SK-N-SH treated with all-trans-retinoic acid at 6 μM for 48 hours (cell line): ENCODE results near the gene GHRHR.

Experiments used
- ATAC-seq: fragments of 200-7000 bp; cut with Tn5 transposase; 3 replicates; pipeline ENCODE4 v1.9.1; 2020; ENCODE audit warnings: mild to moderate bottlenecking, moderate library complexity
- ARNTL ChIP-seq: fragments of 450-650 bp; formaldehyde crosslinking; IDR thresholded peaks from 2 replicates; pipeline ENCODE4 v1.5.0; 2020; ENCODE audit warnings: low read depth, mild to moderate bottlenecking, moderate library complexity, borderline replicate concordance
- BACH2 ChIP-seq: fragments of 250-450 bp; sonication (Bioruptor Pico); IDR thresholded peaks from 2 replicates; pipeline ENCODE4 v1.9.0; 2021; ENCODE audit warnings: mild to moderate bottlenecking, borderline replicate concordance
- CSDC2 ChIP-seq: fragments of 250-450 bp; sonication (Bioruptor Pico); IDR thresholded peaks from 2 replicates; pipeline ENCODE4 v1.5.0; 2020; ENCODE audit warnings: mild to moderate bottlenecking, moderate library complexity
- ESRRG ChIP-seq: fragments of 250-450 bp; sonication (Bioruptor Pico); IDR thresholded peaks from 2 replicates; pipeline ENCODE4 v1.6.1; 2021; ENCODE audit warnings: mild to moderate bottlenecking
- ISL1 ChIP-seq: fragments of 250-450 bp; sonication (Bioruptor Pico); IDR thresholded peaks from 2 replicates; pipeline ENCODE4 v2.1.2; 2022; ENCODE audit warnings: mild to moderate bottlenecking, moderate library complexity
- PPARA ChIP-seq: fragments of 250-450 bp; sonication (Bioruptor Pico); IDR thresholded peaks from 2 replicates; pipeline ENCODE4 v1.5.0; 2020; ENCODE audit warnings: mild to moderate bottlenecking, borderline replicate concordance
- RARB ChIP-seq: fragments of 250-450 bp; sonication (Bioruptor Pico); IDR thresholded peaks from 2 replicates; pipeline ENCODE4 v1.8.0; 2021; ENCODE audit warnings: mild to moderate bottlenecking, moderate library complexity
- SNAI2 ChIP-seq: fragments of 250-450 bp; sonication (Bioruptor Pico); IDR thresholded peaks from 2 replicates; pipeline ENCODE4 v1.5.0; 2020; ENCODE audit warnings: mild to moderate bottlenecking, moderate library complexity
- TCF4 ChIP-seq: fragments of 250-450 bp; sonication (Bioruptor Pico); IDR thresholded peaks from 2 replicates; pipeline ENCODE4 v1.8.0; 2021; ENCODE audit warnings: mild to moderate bottlenecking, moderate library complexity, borderline replicate concordance
- TOX ChIP-seq: fragments of 250-450 bp; sonication (Bioruptor Pico); IDR thresholded peaks from 2 replicates; pipeline ENCODE4 v1.8.0; 2021; ENCODE audit warnings: mild to moderate bottlenecking, moderate library complexity, borderline replicate concordance
- ZFP3 ChIP-seq: fragments of 250-450 bp; sonication (Bioruptor Pico); IDR thresholded peaks from 2 replicates; pipeline ENCODE4 v1.5.0; 2020; ENCODE audit warnings: mild to moderate bottlenecking, moderate library complexity
- ZNF565 ChIP-seq: fragments of 450-650 bp; formaldehyde crosslinking; conservative IDR thresholded peaks from 2 replicates; pipeline ENCODE4 v1.5.0; 2020; ENCODE audit warnings: low read depth, mild to moderate bottlenecking, moderate library complexity
- TF ChIP-seq, protein P1 (sequence below): fragments of 250-450 bp; sonication (Bioruptor Pico); IDR thresholded peaks from 2 replicates; pipeline ENCODE4 v1.5.0; 2020; ENCODE audit warnings: mild to moderate bottlenecking, moderate library complexity
- TF ChIP-seq, protein P2 (sequence below): fragments of 250-450 bp; sonication (Bioruptor Pico); IDR thresholded peaks from 2 replicates; pipeline ENCODE4 v1.8.0; 2021; ENCODE audit warnings: low read depth, mild to moderate bottlenecking, moderate library complexity, borderline replicate concordance
- TF ChIP-seq, protein P3 (sequence below): fragments of 250-450 bp; sonication (Bioruptor Pico); IDR thresholded peaks from 2 replicates; pipeline ENCODE4 v1.8.0; 2020; ENCODE audit warnings: mild to moderate bottlenecking, moderate library complexity, borderline replicate concordance
- TF ChIP-seq, protein P4 (sequence below): fragments of 250-450 bp; sonication (Bioruptor Pico); IDR thresholded peaks from 2 replicates; pipeline ENCODE4 v1.5.1; 2020; ENCODE audit warnings: low read depth, mild to moderate bottlenecking, moderate library complexity
- TF ChIP-seq, protein P5 (sequence below): fragments of 250-450 bp; sonication (Bioruptor Pico); IDR thresholded peaks from 2 replicates; pipeline ENCODE4 v1.5.1; 2021; ENCODE audit warnings: mild to moderate bottlenecking, moderate library complexity

GHRHR gene

DNA sequence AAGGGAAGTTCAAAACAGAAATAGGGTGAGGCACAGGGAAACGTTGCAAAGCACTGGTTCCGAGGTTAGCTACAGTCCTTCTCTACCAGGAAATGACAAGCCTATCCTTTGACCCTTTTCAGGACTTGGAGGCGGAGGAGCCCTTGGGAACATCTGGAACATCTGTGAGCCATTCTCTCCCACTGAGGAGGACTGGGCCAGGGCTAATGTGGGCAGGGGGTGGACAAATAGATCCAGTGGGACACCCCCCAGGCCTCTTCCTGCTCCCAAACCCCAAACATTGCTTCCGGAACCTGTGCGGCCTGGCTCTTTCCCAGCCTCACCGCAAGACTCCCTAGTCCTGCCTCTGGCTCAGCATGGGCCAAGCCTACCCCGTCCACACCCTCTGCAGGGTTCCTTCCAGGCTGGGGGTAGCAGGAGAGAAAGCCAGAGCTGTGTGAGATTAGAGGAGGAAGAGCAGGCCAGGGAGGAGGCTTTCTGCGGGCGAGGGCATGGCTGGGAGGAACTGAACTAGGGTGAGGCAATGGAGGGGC is 36.5 kb downstream of the GHRHR start:
- ATAC-seq: no peak
- no peak for TF ChIP-seq ZFP3 (CRISPR knock-in tag)
- no peak for TF ChIP-seq BACH2
- TF ChIP-seq TOX (CRISPR knock-in tag): no peak
- TF ChIP-seq CSDC2: no peak
- TF ChIP-seq, protein P1, sequence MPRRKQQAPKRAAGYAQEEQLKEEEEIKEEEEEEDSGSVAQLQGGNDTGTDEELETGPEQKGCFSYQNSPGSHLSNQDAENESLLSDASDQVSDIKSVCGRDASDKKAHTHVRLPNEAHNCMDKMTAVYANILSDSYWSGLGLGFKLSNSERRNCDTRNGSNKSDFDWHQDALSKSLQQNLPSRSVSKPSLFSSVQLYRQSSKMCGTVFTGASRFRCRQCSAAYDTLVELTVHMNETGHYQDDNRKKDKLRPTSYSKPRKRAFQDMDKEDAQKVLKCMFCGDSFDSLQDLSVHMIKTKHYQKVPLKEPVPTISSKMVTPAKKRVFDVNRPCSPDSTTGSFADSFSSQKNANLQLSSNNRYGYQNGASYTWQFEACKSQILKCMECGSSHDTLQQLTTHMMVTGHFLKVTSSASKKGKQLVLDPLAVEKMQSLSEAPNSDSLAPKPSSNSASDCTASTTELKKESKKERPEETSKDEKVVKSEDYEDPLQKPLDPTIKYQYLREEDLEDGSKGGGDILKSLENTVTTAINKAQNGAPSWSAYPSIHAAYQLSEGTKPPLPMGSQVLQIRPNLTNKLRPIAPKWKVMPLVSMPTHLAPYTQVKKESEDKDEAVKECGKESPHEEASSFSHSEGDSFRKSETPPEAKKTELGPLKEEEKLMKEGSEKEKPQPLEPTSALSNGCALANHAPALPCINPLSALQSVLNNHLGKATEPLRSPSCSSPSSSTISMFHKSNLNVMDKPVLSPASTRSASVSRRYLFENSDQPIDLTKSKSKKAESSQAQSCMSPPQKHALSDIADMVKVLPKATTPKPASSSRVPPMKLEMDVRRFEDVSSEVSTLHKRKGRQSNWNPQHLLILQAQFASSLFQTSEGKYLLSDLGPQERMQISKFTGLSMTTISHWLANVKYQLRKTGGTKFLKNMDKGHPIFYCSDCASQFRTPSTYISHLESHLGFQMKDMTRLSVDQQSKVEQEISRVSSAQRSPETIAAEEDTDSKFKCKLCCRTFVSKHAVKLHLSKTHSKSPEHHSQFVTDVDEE (CRISPR knock-in tag): no peak
- TF ChIP-seq ESRRG (CRISPR knock-in tag): no peak
- TF ChIP-seq SNAI2 (CRISPR knock-in tag): no peak
- no peak for TF ChIP-seq ZNF565 (CRISPR knock-in tag)
- TF ChIP-seq, protein P2, sequence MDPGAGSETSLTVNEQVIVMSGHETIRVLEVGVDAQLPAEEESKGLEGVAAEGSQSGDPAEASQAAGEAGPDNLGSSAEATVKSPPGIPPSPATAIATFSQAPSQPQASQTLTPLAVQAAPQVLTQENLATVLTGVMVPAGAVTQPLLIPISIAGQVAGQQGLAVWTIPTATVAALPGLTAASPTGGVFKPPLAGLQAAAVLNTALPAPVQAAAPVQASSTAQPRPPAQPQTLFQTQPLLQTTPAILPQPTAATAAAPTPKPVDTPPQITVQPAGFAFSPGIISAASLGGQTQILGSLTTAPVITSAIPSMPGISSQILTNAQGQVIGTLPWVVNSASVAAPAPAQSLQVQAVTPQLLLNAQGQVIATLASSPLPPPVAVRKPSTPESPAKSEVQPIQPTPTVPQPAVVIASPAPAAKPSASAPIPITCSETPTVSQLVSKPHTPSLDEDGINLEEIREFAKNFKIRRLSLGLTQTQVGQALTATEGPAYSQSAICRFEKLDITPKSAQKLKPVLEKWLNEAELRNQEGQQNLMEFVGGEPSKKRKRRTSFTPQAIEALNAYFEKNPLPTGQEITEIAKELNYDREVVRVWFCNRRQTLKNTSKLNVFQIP (CRISPR knock-in tag): no peak
- TF ChIP-seq, all 23 proteins: peak for 0

DNA sequence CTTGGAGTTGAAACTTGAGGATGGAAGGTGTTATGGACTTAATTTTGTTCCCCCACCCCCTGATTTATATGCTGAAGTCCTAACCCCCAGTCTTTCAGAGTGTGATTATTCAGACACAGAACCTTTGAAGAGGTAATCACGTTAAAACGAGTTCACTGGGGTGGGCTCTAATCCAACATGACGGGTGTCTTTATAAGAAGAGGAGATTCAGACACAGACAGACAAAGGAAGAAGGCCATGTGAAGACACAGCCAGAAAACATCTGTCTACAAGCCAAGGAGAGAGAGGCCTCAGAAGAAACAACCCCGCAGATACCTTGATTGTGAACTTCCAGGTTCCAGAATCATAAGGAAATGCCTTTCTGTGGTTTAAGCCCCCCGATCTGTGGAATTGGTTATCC is 37.0 kb downstream of the GHRHR start:
- TF ChIP-seq, protein P3, sequence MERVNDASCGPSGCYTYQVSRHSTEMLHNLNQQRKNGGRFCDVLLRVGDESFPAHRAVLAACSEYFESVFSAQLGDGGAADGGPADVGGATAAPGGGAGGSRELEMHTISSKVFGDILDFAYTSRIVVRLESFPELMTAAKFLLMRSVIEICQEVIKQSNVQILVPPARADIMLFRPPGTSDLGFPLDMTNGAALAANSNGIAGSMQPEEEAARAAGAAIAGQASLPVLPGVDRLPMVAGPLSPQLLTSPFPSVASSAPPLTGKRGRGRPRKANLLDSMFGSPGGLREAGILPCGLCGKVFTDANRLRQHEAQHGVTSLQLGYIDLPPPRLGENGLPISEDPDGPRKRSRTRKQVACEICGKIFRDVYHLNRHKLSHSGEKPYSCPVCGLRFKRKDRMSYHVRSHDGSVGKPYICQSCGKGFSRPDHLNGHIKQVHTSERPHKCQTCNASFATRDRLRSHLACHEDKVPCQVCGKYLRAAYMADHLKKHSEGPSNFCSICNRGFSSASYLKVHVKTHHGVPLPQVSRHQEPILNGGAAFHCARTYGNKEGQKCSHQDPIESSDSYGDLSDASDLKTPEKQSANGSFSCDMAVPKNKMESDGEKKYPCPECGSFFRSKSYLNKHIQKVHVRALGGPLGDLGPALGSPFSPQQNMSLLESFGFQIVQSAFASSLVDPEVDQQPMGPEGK (CRISPR knock-in tag): no peak
- no peak for TF ChIP-seq ZFP3 (CRISPR knock-in tag)
- no peak for ATAC-seq

DNA sequence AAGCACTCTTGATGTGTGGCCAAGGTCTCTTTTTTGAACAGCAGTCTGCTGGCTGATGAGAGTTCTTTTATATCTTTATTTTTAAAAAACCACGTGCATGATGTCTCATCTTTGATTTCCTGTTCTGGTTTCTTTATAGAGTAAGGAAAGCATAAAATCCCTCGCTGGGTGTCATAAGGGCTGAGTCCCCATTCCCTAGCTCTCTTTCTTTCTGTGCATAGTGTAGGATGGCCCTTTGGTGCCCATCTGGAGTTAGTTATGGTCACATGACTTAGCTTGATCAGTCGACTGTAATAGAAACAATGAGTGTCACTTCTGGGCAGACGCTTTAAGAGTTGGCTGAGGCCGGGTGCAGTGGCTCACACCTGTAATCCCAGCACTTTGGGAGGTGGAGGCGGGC is 38.5 kb downstream of the GHRHR start:
- TF ChIP-seq TCF4: peak; percentile 32; the same call in 1 of the 2 replicates
- TF ChIP-seq, protein P2 (CRISPR knock-in tag): no peak
- peak; percentile 60; the same call in 2 of the 3 replicates for ATAC-seq

DNA sequence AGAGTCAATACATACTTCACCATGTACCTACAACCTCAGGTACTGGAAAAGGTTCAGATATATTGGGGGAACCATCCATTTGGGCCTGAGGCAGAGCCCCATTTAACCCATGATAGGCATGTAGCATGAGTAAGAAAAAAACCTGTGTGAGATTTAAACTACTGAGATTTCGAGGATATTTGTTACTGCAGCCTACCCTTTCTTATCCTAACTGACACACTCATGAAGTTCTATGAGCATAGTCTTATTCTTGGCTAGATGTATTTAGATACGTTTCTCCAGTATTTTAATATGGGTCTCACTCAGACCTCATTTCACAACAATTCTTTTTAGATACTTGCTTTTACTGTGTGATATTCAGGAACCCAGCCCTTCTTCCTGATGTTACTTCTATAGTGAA is 39.3 kb downstream of the GHRHR start:
- no peak for TF ChIP-seq BACH2
- no peak for TF ChIP-seq ZFP3 (CRISPR knock-in tag)
- TF ChIP-seq, all 23 proteins: peak for 0
- no peak for ATAC-seq

DNA sequence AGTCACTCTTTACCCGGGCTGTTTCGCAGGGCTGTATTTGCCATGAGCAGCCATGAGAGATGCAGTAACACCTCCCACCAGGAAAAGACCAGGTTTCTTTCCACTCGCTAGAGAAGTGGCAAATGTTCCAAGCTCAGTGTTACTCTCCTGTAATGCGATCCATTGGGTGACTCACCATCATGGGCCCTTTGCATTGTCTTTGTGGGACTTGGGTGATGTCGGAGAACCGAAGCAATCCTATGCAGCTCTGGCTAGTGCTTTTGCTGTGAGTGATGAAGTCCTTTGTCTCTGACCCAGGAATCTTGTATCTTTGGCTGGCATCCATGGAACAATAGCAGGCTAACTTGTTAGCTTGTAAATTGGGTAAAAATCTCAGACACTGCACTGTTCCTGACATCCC is 40.0 kb downstream of the GHRHR start:
- no peak for ATAC-seq
- no peak for TF ChIP-seq ARNTL
- TF ChIP-seq, protein P3 (CRISPR knock-in tag): no peak
- TF ChIP-seq PPARA (CRISPR knock-in tag): no peak
- TF ChIP-seq, protein P4, sequence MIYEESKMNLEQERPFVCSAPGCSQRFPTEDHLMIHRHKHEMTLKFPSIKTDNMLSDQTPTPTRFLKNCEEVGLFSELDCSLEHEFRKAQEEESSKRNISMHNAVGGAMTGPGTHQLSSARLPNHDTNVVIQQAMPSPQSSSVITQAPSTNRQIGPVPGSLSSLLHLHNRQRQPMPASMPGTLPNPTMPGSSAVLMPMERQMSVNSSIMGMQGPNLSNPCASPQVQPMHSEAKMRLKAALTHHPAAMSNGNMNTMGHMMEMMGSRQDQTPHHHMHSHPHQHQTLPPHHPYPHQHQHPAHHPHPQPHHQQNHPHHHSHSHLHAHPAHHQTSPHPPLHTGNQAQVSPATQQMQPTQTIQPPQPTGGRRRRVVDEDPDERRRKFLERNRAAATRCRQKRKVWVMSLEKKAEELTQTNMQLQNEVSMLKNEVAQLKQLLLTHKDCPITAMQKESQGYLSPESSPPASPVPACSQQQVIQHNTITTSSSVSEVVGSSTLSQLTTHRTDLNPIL (CRISPR knock-in tag): no peak
- no peak for TF ChIP-seq TOX (CRISPR knock-in tag)
- no peak for TF ChIP-seq ZFP3 (CRISPR knock-in tag)
- TF ChIP-seq ISL1 (CRISPR knock-in tag): no peak
- TF ChIP-seq, protein P2 (CRISPR knock-in tag): no peak
- TF ChIP-seq, protein P5, sequence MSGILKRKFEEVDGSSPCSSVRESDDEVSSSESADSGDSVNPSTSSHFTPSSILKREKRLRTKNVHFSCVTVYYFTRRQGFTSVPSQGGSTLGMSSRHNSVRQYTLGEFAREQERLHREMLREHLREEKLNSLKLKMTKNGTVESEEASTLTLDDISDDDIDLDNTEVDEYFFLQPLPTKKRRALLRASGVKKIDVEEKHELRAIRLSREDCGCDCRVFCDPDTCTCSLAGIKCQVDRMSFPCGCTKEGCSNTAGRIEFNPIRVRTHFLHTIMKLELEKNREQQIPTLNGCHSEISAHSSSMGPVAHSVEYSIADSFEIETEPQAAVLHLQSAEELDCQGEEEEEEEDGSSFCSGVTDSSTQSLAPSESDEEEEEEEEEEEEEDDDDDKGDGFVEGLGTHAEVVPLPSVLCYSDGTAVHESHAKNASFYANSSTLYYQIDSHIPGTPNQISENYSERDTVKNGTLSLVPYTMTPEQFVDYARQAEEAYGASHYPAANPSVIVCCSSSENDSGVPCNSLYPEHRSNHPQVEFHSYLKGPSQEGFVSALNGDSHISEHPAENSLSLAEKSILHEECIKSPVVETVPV (CRISPR knock-in tag): no peak
- TF ChIP-seq RARB: no peak
